Activated CD8-positive, alpha-beta T cell treated with anti-CD3 and anti-CD28 coated beads for 36 hours (primary cell): ENCODE results near the gene STAMBPL1. TPM values are rescaled to one million over a fixed set of nuclear protein-coding genes. Genes with fewer than 3 reads are reported as not detected.

ENCODE experiments used
- ATAC-seq: fragments of 200-7000 bp; cut with Tn5 transposase; one replicate; pipeline ENCODE4 v1.10.0; 2021; ENCODE audit warnings: mild to moderate bottlenecking, moderate library complexity
- CTCF ChIA-PET: fragments of 350-600 bp; sonication (Branson Sonifier 250); formaldehyde crosslinking; loops from one replicate; lab custom pipeline; 2021; ENCODE audit warnings: antibody characterized with exemption; lab: Charles Lee
- POLR2A ChIA-PET: fragments of 350-600 bp; sonication (Branson Sonifier 250); formaldehyde crosslinking; loops from one replicate; lab custom pipeline; 2021; ENCODE audit warnings: antibody characterized with exemption; lab: Charles Lee
- DNase-seq: peaks from one replicate; pipeline ENCODE4 v3.0.0-alpha.2; 2020
- H3K27ac Mint-ChIP-seq: one replicate; pipeline ENCODE4 v1.8.0; 2021; ENCODE audit warnings: mild to moderate bottlenecking, mixed read lengths
- H3K27me3 Mint-ChIP-seq: one replicate; pipeline ENCODE4 v1.8.0; 2021; ENCODE audit warnings: mixed read lengths
- H3K36me3 Mint-ChIP-seq: one replicate; pipeline ENCODE4 v1.8.0; 2021; ENCODE audit warnings: low read depth, mixed read lengths
- H3K4me1 Mint-ChIP-seq: one replicate; pipeline ENCODE4 v1.8.0; 2021; ENCODE audit warnings: low read depth, mixed read lengths
- H3K4me3 Mint-ChIP-seq: one replicate; pipeline ENCODE4 v1.8.0; 2021; ENCODE audit warnings: mild to moderate bottlenecking, moderate library complexity, mixed read lengths
- H3K9me3 Mint-ChIP-seq: one replicate; pipeline ENCODE4 v1.8.0; 2021; ENCODE audit warnings: mixed read lengths
- intact Hi-C: fragments of 100-400 bp; cut with micrococcal nuclease; formaldehyde crosslinking; loops from one replicate; pipeline ENCODE4 v1.10.0; 2022
- total RNA-seq, 2 experiments: library from RNA; stranded (reverse); gene quantifications; one replicate each; pipeline ENCODE4 v1.2.3, GENCODE V29; 2021
- TF ChIP-seq, protein P1 (sequence below): fragments of 200-600 bp; IDR thresholded peaks from one replicate; pipeline ENCODE4 v1.8.0; 2022; ENCODE audit warnings: antibody characterized with exemption, mild to moderate bottlenecking

STAMBPL1 gene
- total RNA-seq, 2 experiments from 2014 or later, result 71.1 to 76.5 TPM

DNA sequence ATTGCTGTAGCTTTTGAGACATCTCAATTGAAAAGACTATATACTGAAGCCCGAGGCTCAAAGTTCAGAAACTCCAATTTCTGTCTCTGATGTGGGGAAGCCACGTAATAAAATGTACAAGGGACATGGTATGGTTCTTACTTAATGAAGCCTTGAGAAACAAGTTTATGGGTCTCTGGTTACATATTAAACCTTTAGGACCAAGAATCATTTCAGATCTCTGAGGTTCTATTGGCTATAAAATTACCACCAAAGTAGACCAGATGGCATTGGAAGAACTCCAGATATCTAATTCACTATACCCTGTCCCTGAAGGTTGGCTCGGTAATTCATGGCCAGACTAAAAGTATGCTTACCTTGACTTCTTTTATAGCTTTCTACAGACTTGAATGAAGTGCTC lies 23.7 kb downstream of the STAMBPL1 start:
- intact Hi-C loops, result no loop called here
- TF ChIP-seq, protein P1, sequence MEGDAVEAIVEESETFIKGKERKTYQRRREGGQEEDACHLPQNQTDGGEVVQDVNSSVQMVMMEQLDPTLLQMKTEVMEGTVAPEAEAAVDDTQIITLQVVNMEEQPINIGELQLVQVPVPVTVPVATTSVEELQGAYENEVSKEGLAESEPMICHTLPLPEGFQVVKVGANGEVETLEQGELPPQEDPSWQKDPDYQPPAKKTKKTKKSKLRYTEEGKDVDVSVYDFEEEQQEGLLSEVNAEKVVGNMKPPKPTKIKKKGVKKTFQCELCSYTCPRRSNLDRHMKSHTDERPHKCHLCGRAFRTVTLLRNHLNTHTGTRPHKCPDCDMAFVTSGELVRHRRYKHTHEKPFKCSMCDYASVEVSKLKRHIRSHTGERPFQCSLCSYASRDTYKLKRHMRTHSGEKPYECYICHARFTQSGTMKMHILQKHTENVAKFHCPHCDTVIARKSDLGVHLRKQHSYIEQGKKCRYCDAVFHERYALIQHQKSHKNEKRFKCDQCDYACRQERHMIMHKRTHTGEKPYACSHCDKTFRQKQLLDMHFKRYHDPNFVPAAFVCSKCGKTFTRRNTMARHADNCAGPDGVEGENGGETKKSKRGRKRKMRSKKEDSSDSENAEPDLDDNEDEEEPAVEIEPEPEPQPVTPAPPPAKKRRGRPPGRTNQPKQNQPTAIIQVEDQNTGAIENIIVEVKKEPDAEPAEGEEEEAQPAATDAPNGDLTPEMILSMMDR, result no peak
- H3K4me1 Mint-ChIP-seq, result peaks cover 62% of the 10 kb centered on the region
- no peak overlapping the region for H3K4me3 Mint-ChIP-seq
- no peak for ATAC-seq
- no peaks in the 10 kb centered on the region for H3K9me3 Mint-ChIP-seq
- ChIA-PET POLR2A (no interaction called here), CTCF (interaction anchor here (1.4 to 5.2 kb wide), 2 partner anchors 29 to 68 kb away, joined by 3 to 40 read pairs; no protein-coding TSS in a partner anchor)
- DNase-seq, result no peak
- H3K36me3 Mint-ChIP-seq, result peaks cover 65% of the 10 kb centered on the region
- peak overlapping the region; percentile 61 for H3K27ac Mint-ChIP-seq
- no peaks in the 10 kb centered on the region for H3K27me3 Mint-ChIP-seq

DNA sequence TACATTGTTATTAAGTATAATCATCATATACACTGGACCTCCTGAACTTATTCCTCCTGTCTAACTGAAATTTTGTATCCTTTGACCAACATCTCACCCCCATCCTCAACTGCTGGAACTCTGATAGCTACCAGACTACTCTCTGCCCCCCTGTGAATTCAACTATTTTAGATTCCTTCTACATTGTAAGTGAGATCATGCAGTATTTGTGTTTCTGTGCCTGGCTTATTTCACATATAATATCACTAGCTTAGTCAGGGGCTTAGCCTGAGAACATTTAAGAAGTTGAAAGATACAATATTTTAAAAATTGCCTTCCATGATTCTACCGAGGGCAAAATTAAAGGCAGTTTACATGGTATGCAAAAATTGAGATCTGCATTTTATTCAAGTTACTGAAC lies 26.9 kb downstream of the STAMBPL1 start:
- intact Hi-C loops, result no loop called here

DNA sequence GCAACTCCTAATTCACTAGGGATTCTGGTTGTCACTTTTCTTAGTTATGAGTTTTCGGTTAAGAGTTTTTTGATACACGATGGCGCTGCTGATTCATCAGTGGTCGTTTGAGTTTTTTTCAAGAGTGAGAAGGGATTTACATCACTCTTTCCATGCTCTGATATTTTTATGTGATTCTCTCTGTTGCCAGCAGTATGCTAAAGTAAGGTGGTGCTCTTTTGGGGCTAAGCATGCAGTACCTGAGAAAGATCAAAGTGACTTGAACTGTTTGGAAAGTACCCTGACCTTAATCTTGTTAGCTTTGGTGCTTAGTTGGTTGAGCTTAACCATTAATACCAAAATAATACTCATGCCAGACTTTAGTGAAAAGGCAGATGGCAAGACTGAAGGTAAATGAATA lies 28.1 kb downstream of the STAMBPL1 start:
- no peaks in the 10 kb centered on the region for H3K9me3 Mint-ChIP-seq
- CTCF ChIA-PET, result interaction anchor here (0.8 to 7.5 kb wide), 8 partner anchors 13 to 133 kb away, joined by 3 to 54 read pairs (median 4); no protein-coding TSS in a partner anchor
- H3K4me1 Mint-ChIP-seq, result peaks cover 27% of the 10 kb centered on the region
- ATAC-seq (peak; percentile 95), DNase-seq (peak; percentile 51)
- H3K4me3 Mint-ChIP-seq, result no peak overlapping the region
- no peaks in the 10 kb centered on the region for H3K27me3 Mint-ChIP-seq
- peak overlapping the region; percentile 79 for H3K27ac Mint-ChIP-seq
- intact Hi-C loops, result no loop called here
- POLR2A ChIA-PET, result interaction anchor here (0.9 kb wide), 1 partner anchor 32 kb away, joined by 3 read pairs; no protein-coding TSS in a partner anchor
- H3K36me3 Mint-ChIP-seq, result peaks cover 70% of the 10 kb centered on the region
- TF ChIP-seq, protein P1, result no peak

More for the DNA sequence above, 26.9 kb downstream of the STAMBPL1 start:
- TF ChIP-seq, protein P1, result no peak
- Mint-ChIP-seq H3K36me3 (peaks cover 72% of the 10 kb centered on the region), H3K4me1 (peaks cover 38% of the 10 kb centered on the region), H3K27ac (peak overlapping the region; percentile 47), H3K9me3 (no peaks in the 10 kb centered on the region), H3K27me3 (no peaks in the 10 kb centered on the region), H3K4me3 (no peak overlapping the region)
- CTCF ChIA-PET, result interaction anchor here (0.8 to 7.5 kb wide), 11 partner anchors 14 to 312 kb away, joined by 3 to 54 read pairs (median 4); no protein-coding TSS in a partner anchor
- DNase-seq (no peak), ATAC-seq (no peak)
- POLR2A ChIA-PET, result interaction anchor here (1.2 kb wide), 1 partner anchor 27 kb away, joined by 4 read pairs; the partner anchor contains the start of gene STAMBPL1

DNA sequence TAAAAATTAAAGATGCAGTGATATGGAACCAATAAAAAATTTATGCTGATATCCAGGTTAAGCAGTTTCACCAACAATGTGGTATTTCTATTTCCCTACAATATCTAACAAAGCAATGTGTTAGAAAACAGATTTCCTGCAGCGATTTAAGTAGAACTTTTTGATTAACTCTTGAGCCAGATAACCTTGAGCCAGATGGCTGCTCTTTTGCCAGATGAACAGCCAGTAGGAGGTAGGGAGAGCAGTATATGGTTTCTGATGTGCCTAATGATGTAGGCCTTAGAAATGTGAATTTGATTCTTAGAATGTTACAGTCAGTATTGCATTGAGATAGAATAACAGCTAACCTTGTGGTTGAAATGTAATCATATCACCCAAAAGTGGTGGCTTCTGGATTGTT lies 31.1 kb downstream of the STAMBPL1 start:
- H3K27ac Mint-ChIP-seq, result no peak overlapping the region
- no peak overlapping the region for H3K4me3 Mint-ChIP-seq
- intact Hi-C loops, result no loop called here
- peaks cover 29% of the 10 kb centered on the region for H3K4me1 Mint-ChIP-seq
- TF ChIP-seq, protein P1, result no peak
- peaks cover 58% of the 10 kb centered on the region for H3K36me3 Mint-ChIP-seq
- DNase-seq (no peak), ATAC-seq (no peak)
- no peaks in the 10 kb centered on the region for H3K9me3 Mint-ChIP-seq
- H3K27me3 Mint-ChIP-seq, result no peaks in the 10 kb centered on the region
- POLR2A ChIA-PET, result interaction anchor here (1.5 kb wide), 1 partner anchor 16 kb away, joined by 4 read pairs; no protein-coding TSS in a partner anchor
- CTCF ChIA-PET, result interaction anchor here (1.4 to 7.5 kb wide), 3 partner anchors 22 to 75 kb away, joined by 5 to 54 read pairs (median 16); no protein-coding TSS in a partner anchor

DNA sequence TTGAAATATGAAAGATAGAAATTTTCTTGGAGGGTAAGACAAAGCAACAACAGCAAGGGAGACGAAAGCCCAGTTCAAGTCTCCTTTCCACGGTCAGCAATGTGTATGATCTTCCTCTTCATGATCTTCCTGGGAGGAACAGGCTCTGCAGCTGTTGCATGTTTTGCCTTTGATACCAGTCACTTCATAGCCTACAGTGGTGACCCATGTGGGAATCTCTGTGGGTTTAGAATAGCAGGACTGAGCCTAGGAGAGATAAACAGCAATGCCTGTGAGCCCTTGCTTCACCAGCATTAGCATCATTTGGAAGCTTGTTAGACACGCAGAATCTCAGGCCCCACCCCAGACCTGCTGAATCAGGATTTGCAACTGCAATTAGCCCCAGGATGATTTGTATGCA lies 31.8 kb downstream of the STAMBPL1 start:
- POLR2A ChIA-PET, result interaction anchor here (1.5 kb wide), 1 partner anchor 16 kb away, joined by 4 read pairs; no protein-coding TSS in a partner anchor
- ATAC-seq (no peak), DNase-seq (no peak)
- intact Hi-C loops, result no loop called here
- TF ChIP-seq, protein P1, result no peak
- peaks cover 31% of the 10 kb centered on the region for H3K4me1 Mint-ChIP-seq
- CTCF ChIA-PET, result interaction anchor here (2.9 to 7.5 kb wide), 2 partner anchors 21 to 76 kb away, joined by 16 to 54 read pairs; no protein-coding TSS in a partner anchor
- no peaks in the 10 kb centered on the region for H3K9me3 Mint-ChIP-seq
- no peak overlapping the region for H3K27ac Mint-ChIP-seq
- no peaks in the 10 kb centered on the region for H3K27me3 Mint-ChIP-seq
- H3K36me3 Mint-ChIP-seq, result peaks cover 59% of the 10 kb centered on the region
- H3K4me3 Mint-ChIP-seq, result no peak overlapping the region
